Hepatocyte (in vitro differentiated cells): ENCODE measurements around the gene PLEKHF1. TPM values are rescaled to one million over a fixed set of nuclear protein-coding genes. Genes with fewer than 3 reads are reported as not detected.

Experiments used
- DNase-seq: peaks from one replicate; pipeline ENCODE4 v3.0.0-alpha.2; 2016; ENCODE audit warnings: low spot score
- H2AFZ ChIP-seq: fragments of 200-600 bp; sonication (generic); 2 replicates; pipeline ENCODE4 v1.6.0; 2016; ENCODE audit warnings: antibody characterized with exemption, mild to moderate bottlenecking
- H3K27ac ChIP-seq: fragments of 200-600 bp; sonication (generic); 2 replicates; pipeline ENCODE4 v1.5.1; 2016; ENCODE audit warnings: mild to moderate bottlenecking
- H3K27me3 ChIP-seq: fragments of 200-600 bp; sonication (generic); 2 replicates; pipeline ENCODE4 v1.6.1; 2016
- H3K36me3 ChIP-seq: fragments of 200-600 bp; sonication (generic); replicated peaks from 2 replicates; pipeline ENCODE4 v1.5.1; 2016; ENCODE audit warnings: low read depth; ENCODE audit not compliant: insufficient read depth
- H3K4me1 ChIP-seq: fragments of 200-600 bp; sonication (generic); 2 replicates; pipeline ENCODE4 v1.5.1; 2016; ENCODE audit warnings: mild to moderate bottlenecking, moderate library complexity; ENCODE audit not compliant: insufficient read depth
- H3K4me2 ChIP-seq: fragments of 200-600 bp; sonication (generic); 2 replicates; pipeline ENCODE4 v1.6.0; 2016
- H3K4me3 ChIP-seq: fragments of 200-600 bp; sonication (generic); 2 replicates; pipeline ENCODE4 v1.5.1; 2016; ENCODE audit warnings: mild to moderate bottlenecking
- H3K79me2 ChIP-seq: fragments of 200-600 bp; sonication (generic); 2 replicates; pipeline ENCODE4 v1.6.0; 2017; ENCODE audit warnings: mild to moderate bottlenecking
- H3K9me2 ChIP-seq: fragments of 200-600 bp; sonication (generic); replicated peaks from 2 replicates; pipeline ENCODE4 v1.6.0; 2017; ENCODE audit warnings: mild to moderate bottlenecking; ENCODE audit not compliant: insufficient read depth
- H3K9me3 ChIP-seq: fragments of 200-600 bp; sonication (generic); 2 replicates; pipeline ENCODE4 v1.5.1; 2016; ENCODE audit warnings: low read depth, mild to moderate bottlenecking
- H4K20me1 ChIP-seq: fragments of 200-600 bp; sonication (generic); 2 replicates; pipeline ENCODE4 v1.6.0; 2016; ENCODE audit warnings: mild to moderate bottlenecking; ENCODE audit not compliant: insufficient read depth, poor library complexity, severe bottlenecking
- EZH2 ChIP-seq: fragments of 200-600 bp; sonication (generic); IDR thresholded peaks from 2 replicates; pipeline ENCODE4 v1.6.1; 2016; ENCODE audit warnings: antibody characterized with exemption, mild to moderate bottlenecking, borderline replicate concordance
- EZH2phosphoT487 ChIP-seq: fragments of 200-600 bp; sonication (generic); IDR thresholded peaks from one replicate; pipeline ENCODE4 v1.6.1; 2018; ENCODE audit warnings: antibody characterized with exemption, mild to moderate bottlenecking, low read depth, moderate library complexity; ENCODE audit not compliant: unreplicated experiment, severe bottlenecking
- WGBS: methylation state at CpG from one replicate; pipeline ENCODE4 v1.1.6; 2016; ENCODE audit warnings: low lambda C conversion rate; ENCODE audit errors: missing lambda C conversion rate; 5-methylcytosine and 5-hydroxymethylcytosine counted together
- polyA plus RNA-seq: library from polyadenylated mRNA; unstranded; fragments of >200 nt; fragmentation: Nextera tagmentation; extraction: Ambion mirVana; gene quantifications from 2 replicates; pipeline ENCODE4 v1.2.1, GENCODE V29; 2016
- total RNA-seq: library from RNA; depleted of rRNA; stranded (reverse); fragments of >200 nt; gene quantifications from 2 replicates; pipeline ENCODE4 v1.2.3, GENCODE V29; 2014
- TF ChIP-seq, protein P1 (sequence below): fragments of 200-600 bp; sonication (generic); IDR thresholded peaks from 2 replicates; pipeline ENCODE4 v1.5.1; 2016; ENCODE audit warnings: antibody characterized with exemption, mild to moderate bottlenecking; ENCODE audit not compliant: poor library complexity

PLEKHF1 gene
- total and polyA plus RNA-seq, 2 experiments from 2014 or later: 2.4 to 2.7 TPM

- Histone ChIP-seq H3K79me2 (no peaks in the 10 kb centered on the region), H2AFZ (no peak overlapping the region), H3K4me2 (no peak overlapping the region), H4K20me1 (no peaks in the 10 kb centered on the region), H3K9me2 (no peaks in the 10 kb centered on the region), H3K9me3 (no peaks in the 10 kb centered on the region), H3K27me3 (no peaks in the 10 kb centered on the region), H3K36me3 (no peaks in the 10 kb centered on the region), H3K27ac (no peak overlapping the region), H3K4me3 (no peak overlapping the region), H3K4me1 (no peaks in the 10 kb centered on the region)
- DNase-seq: no peak
- TF ChIP-seq, protein P1, sequence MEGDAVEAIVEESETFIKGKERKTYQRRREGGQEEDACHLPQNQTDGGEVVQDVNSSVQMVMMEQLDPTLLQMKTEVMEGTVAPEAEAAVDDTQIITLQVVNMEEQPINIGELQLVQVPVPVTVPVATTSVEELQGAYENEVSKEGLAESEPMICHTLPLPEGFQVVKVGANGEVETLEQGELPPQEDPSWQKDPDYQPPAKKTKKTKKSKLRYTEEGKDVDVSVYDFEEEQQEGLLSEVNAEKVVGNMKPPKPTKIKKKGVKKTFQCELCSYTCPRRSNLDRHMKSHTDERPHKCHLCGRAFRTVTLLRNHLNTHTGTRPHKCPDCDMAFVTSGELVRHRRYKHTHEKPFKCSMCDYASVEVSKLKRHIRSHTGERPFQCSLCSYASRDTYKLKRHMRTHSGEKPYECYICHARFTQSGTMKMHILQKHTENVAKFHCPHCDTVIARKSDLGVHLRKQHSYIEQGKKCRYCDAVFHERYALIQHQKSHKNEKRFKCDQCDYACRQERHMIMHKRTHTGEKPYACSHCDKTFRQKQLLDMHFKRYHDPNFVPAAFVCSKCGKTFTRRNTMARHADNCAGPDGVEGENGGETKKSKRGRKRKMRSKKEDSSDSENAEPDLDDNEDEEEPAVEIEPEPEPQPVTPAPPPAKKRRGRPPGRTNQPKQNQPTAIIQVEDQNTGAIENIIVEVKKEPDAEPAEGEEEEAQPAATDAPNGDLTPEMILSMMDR: no peak
- no peak for TF ChIP-seq EZH2phosphoT487
- no peak for TF ChIP-seq EZH2
- WGBS: 95% methylated on average over 10 of the region's 10 CpGs
These were observed 9.9 kb downstream of the PLEKHF1 start for GRCh38 chr19:29675120-29675649.

GRCh38 chr19:29675650-29676186 is 10.5 kb downstream of the PLEKHF1 start:
- H3K9me2 ChIP-seq: no peaks in the 10 kb centered on the region
- H3K36me3 ChIP-seq: no peaks in the 10 kb centered on the region
- TF ChIP-seq, protein P1: no peak
- TF ChIP-seq EZH2phosphoT487 (no peak), EZH2 (no peak)
- no peaks in the 10 kb centered on the region for H3K4me1 ChIP-seq
- no peaks in the 10 kb centered on the region for H3K9me3 ChIP-seq
- no peaks in the 10 kb centered on the region for H4K20me1 ChIP-seq
- H3K4me2 ChIP-seq: no peak overlapping the region
- no peak for DNase-seq
- H3K27ac ChIP-seq: no peak overlapping the region
- H3K4me3 ChIP-seq: no peak overlapping the region
- no peak overlapping the region for H2AFZ ChIP-seq
- WGBS: 89% methylated on average over 13 of the region's 13 CpGs
- no peaks in the 10 kb centered on the region for H3K79me2 ChIP-seq
- no peaks in the 10 kb centered on the region for H3K27me3 ChIP-seq

DNA sequence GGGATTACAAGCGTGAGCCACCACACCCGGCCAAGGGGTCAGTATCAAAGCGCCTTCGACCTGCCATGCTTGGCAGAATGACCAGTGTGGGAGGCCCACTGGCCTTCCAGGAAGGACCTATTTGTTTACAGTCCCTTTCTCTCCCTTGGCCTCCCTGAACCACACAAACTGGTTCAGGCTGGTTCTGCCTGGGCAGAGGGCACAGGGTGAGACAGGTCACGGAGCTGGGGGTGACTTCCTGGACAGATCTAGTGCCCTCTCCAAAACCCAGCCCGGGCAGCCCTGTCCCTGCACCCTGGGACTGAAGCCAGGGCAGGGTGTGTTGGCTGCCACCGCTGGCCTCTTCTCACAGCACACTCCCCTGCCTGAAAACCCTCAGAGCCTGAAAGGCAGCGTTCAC is 11.3 kb downstream of the PLEKHF1 start:
- no peak overlapping the region for H3K27ac ChIP-seq

More for the DNA sequence above, 11.3 kb downstream of the PLEKHF1 start:
- H3K27me3 ChIP-seq: no peaks in the 10 kb centered on the region
- H3K9me3 ChIP-seq: no peaks in the 10 kb centered on the region
- no peaks in the 10 kb centered on the region for H3K79me2 ChIP-seq
- 83% methylated on average over 8 of the region's 8 CpGs for WGBS
- TF ChIP-seq EZH2 (no peak), EZH2phosphoT487 (no peak)
- TF ChIP-seq, protein P1: no peak
- H3K9me2 ChIP-seq: no peaks in the 10 kb centered on the region
- H4K20me1 ChIP-seq: no peaks in the 10 kb centered on the region
- no peak overlapping the region for H3K4me3 ChIP-seq
- H3K36me3 ChIP-seq: no peaks in the 10 kb centered on the region
- H2AFZ ChIP-seq: no peak overlapping the region
- no peak for DNase-seq
- H3K4me1 ChIP-seq: no peaks in the 10 kb centered on the region
- no peak overlapping the region for H3K4me2 ChIP-seq
